HG02981 (cell line): Measurements from ENCODE around the gene CACNA2D4.
"Not testable (repeated sequence)": the region's sequence is repeated elsewhere in the genome, so short reads cannot be mapped to it uniquely, and the experiment has no call there.

Experiments used
- ATAC-seq: cut with Tn5 transposase; IDR thresholded peaks from one replicate; pipeline ENCODE4 v1.9.1; 2021; ENCODE audit warnings: mild to moderate bottlenecking, moderate library complexity; ENCODE audit not compliant: unreplicated experiment

Gene CACNA2D4, protein sequence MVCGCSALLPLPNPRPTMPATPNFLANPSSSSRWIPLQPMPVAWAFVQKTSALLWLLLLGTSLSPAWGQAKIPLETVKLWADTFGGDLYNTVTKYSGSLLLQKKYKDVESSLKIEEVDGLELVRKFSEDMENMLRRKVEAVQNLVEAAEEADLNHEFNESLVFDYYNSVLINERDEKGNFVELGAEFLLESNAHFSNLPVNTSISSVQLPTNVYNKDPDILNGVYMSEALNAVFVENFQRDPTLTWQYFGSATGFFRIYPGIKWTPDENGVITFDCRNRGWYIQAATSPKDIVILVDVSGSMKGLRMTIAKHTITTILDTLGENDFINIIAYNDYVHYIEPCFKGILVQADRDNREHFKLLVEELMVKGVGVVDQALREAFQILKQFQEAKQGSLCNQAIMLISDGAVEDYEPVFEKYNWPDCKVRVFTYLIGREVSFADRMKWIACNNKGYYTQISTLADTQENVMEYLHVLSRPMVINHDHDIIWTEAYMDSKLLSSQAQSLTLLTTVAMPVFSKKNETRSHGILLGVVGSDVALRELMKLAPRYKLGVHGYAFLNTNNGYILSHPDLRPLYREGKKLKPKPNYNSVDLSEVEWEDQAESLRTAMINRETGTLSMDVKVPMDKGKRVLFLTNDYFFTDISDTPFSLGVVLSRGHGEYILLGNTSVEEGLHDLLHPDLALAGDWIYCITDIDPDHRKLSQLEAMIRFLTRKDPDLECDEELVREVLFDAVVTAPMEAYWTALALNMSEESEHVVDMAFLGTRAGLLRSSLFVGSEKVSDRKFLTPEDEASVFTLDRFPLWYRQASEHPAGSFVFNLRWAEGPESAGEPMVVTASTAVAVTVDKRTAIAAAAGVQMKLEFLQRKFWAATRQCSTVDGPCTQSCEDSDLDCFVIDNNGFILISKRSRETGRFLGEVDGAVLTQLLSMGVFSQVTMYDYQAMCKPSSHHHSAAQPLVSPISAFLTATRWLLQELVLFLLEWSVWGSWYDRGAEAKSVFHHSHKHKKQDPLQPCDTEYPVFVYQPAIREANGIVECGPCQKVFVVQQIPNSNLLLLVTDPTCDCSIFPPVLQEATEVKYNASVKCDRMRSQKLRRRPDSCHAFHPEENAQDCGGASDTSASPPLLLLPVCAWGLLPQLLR

DNA sequence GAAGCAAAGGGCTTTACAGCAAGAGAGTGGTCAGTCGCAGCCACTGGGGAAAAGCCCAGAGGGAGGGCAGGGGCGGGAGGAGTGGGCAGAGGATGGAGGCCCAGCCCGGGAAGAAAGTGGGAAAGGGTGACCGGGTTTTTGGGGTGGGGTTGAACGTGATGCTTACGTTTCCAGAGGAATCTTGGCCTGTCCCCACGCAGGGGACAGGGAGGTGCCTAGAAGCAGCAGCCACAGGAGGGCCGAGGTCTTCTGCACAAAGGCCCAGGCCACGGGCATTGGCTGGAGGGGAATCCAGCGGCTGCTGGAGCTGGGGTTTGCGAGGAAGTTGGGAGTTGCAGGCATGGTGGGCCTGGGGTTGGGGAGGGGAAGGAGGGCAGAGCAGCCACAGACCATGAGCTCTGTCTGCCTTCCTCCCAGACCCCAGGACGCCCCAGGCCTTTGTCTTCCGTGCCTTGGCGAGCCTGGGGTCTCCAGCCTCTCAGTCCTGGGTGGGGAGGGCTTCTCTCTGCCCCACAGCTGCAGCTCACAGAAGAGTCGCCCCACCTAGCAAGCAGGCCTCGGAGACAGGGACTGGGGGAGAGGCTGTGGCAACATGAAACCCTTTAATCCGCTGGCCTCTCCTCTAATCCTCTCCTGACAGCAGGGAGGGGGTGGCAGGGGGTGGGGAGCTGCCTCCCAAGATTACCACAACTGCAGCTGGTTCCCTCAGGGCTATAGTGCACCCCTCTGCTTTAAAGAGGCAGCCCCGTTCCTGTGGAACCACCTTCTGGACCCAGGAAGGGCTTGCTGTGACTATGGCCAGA lies at the start of gene CACNA2D4:
Gene CACNA2D4 (minus strand): TSS at position 572 of the 803 bp plus-strand sequence. CDS start 179 bp downstream, at position 393.
- no peak for ATAC-seq

DNA sequence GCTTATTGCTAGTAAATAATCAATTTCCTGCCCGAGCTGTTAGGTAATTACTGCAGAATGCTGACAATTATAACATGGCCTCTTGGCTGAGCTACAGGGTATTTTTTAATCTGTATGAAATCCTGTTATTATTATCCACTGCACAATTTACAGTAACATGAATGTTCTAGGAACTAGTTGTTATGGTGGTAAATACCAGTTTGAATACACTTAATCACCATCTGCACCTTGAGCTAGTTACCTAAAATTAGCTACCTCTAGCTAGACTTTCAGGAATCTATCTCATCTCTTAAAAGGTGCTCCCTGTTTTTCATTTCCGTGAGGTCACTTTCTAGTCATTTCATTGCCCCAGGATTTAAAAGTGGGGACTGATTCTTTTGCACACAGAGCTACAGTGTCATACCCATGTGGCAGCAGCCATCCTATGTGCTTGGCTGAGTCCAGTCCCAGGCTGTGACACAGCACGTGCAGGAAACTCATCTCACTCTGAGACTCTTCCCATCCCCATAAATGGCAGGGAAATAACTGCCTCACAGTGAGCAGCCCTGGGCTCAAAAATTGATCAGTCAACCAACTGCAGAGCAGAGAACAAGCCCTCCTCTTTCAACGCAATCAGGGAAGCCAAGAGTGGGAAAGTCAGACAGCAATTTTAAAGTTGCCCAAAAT lies 48.2 kb upstream of the CACNA2D4 start:
- no peak for ATAC-seq

DNA sequence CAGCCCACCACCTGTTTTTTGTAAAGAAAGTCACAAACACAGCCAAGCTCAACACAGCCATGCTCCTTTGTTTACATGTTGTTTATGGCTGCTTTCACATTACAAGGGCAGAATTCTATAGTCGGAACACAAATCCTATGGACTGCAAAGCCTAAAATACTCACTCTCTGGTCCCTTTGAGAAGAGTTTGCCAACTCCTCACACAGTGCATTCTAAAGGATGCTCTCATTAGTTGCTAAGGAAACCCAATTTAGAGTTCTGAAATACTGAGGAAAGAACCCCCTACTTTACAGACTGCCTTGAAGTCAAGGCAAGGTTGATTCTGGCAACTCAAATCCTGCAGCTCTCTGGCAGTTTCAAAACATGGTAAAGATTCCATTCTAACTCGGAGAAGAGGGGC lies 47.5 kb upstream of the CACNA2D4 start:
- no peak for ATAC-seq

DNA sequence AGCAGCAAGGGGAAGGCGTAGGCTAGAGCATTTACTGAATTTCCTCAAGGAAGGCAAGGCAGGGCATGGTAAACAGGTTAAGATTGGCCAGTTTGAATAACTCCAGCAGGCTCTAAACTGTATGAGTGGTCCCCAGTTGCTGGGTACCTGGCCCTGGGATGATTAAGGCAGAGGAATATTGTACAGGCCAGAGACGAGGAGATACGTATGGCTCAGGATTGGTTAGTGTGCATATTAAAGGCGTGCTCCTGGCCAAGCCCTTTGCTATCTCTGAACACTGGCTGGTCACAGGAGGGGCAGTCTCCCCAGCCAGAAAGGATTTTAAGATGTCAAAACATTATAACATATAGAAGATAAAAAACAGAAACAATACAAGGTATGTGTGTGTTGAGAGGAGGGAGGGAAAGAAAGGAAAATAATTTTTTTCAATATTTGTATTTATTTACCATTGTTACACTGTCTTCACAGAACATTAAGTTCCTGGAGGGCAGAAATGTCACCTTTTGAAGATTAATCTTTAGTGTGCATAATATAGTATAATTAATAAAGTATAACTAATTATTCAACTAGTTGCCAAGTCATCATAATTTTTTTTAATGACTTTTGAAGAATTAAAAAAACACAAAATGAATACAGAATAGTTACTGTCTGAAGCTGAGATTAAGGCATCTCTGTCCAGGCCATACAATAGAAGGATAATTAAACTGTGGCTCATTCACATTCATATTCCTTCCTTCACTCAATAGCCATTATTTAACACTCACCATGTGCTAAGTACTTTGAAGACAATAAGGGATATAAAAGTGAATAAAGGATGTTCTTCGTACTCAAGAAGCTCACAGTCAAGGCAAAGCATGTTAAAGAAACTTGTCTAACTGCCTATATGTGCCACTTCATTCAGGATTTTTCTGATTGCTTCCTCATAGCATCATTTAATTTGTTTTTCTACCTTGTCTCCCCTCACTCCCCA lies 43.9 kb upstream of the CACNA2D4 start:
- ATAC-seq = no peak

DNA sequence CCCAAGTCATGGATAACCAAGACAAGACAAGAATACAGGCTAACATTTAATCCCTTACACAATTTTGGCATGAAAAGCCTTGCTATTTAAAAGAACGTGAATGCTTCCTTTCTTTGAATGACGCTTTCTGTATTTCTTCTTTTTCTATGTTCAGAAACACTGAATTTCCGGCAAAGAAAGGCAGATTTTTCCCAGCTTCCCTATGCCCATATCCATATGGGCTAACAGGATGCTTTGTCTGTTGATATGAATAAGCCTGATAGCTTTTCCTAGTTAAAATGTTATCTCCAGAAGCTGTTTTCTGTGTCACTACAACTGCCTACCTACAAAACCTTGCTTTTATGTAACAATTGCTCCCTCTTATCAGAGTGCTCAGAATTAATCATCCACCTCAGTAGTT lies 38.3 kb upstream of the CACNA2D4 start:
- ATAC-seq = no peak

DNA sequence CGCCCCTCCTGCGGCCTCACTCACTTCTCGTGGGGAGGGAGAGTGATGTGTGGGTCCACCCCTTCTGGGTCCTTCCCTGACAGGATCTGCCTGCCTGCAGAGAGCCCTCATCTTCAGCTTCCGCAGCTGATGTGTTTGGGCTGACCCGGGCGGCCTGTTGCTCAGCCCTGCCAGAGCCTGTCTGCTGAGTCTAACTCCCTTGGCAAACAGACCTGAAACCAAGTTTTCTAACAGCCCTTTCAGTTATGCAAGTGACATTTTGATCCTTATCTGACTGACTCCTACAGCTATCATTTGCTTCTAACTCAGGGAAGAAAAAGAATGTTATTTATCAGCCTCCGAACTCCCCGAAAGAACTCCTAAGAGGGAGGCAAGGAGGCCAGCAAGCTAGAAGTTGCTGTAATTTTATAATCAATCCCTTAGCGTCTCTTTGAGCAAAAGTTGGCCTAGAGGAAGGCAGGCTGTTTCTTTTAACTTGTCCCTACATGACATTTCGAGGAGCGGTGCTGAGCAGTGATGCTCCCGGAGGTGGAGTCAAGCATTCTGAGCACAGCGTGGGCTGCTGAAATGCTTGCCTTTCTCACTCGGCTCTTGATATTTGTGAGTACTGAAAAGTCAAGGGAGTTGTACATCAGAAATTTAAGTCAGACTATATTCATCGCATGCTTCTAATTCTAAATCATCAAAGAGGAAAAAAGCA lies 31.5 kb upstream of the CACNA2D4 start:
- ATAC-seq = no peak

DNA sequence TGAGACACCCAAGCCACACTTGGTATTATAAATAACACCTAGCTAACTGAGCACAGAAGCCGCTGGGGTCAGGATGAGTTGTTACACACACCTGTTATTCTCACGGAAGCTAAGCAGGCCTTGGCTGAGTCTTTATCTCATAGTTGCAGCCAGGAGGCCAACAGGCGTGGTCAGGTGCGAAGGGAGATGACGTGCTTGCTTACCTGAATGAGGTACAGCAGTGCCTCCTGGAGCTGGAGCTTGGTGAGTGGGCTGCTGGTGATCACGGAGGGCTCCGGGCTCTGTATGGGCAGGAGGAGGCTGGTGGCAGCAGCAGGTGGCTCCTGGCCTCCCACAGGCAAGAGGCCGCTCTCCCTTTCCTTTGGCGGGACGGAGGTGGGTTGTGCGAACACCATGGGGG lies 30.4 kb upstream of the CACNA2D4 start:
- ATAC-seq = no peak

DNA sequence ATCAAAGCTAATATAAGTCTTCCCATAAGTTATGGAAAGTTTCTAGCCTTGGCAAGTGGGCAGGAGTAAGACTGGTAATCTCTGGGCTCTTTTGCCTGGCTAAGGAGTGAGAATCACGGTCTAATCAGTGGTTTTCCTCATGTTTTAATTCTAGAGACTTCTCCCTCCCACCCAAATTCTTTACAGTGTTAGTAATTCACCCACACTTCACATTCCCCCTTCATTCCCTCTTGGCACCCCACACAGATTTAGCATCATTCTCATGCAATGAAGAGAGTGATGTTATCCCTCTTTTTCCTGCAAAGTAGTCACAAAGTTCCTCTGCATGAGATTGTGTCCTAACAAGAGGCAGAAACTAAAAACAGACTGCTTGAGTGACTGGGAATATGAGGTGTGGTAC lies 28.6 kb upstream of the CACNA2D4 start:
- no peak for ATAC-seq

DNA sequence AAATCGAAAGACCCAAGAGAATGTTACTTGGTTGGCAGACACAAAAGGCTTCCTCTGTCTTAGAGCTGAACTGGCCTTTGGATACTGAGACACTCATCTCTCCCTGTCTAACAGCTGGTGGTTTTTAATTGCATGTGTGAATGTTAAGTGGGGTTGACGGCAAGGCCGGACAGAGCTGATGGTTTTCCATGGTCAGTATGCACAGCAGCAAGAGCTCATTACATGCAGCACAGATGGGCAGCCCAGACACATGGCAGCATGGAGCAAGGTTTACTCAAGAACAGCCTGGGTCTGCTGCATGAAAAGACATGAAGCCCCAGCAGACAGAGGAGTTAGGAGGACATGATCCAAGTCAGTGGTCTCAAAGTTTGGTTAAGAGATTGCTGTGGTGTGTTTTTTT lies 27.8 kb upstream of the CACNA2D4 start:
- no peak for ATAC-seq

DNA sequence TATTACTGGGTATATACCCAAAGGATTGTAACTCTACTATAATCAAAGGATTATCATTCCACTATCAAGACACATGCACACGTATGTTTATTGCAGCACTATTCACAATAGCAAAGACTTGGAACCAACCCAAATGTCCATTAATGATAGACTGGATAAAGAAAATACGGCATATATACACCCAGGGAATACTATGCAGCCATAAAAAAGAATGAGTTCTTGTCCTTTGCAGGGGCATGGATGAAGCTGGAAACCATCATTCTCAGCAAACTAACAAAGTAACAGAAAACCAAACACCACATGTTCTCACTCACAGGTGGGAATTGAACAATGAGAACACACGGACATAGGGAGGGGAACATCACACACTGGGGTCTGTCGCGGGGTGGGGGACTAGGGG lies 27.1 kb upstream of the CACNA2D4 start:
- not testable (repeated sequence) for ATAC-seq

DNA sequence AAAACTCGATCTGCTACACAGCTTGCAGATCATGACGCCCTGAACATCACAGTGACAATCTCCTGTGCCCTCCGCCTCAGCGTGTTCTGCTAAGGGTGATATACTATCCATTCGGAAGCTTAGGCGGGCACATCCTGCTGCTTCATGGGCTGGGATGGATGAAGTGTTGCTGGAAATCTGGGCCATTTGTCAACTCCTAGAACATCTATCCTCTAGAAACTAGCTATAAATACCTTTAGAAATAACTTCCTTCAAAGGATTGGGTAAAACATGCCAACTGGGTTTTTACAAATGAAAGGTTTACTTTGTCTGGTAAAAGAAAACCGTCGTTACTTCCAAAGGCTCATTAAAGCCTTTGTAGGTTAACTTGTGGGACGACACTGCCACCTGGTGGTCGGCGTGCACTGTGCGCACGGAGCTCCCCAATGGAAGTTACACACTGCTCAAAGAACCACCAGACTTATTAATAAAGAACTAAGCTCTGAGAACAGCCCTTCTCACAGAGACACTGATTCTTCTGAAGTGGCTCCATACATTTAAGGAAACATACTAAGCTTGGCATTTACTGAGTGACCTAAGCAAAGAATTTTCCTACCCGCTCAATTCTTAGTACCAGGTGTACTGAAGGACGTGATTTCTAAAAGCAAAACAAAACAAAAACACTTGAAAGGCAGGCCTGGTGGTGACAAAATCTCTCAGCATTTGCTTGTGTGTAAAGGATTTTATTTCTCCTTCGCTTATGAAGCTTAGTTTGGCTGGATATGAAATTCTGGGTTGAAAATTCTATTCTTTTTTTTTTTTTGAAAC lies 21.6 kb upstream of the CACNA2D4 start:
- ATAC-seq = peak; percentile 71

DNA sequence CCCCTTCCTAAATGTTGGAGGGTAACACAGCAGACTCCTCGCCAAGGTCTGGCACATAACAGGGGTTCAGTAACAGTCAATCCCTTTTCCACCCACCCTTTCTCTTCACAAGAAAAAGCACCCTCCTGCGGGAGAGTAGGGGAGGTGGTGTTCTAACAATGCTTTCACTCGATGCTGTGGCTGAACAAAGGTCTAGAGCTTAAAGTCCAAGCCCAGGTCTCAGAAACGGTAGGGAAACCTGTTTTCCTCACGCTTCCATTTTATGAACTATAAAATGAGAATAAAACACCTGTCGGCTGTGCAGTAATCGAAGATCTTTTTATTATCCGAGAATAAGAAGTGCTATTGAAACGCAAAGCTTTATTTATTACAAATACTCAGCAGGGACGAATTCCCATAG lies 20.9 kb upstream of the CACNA2D4 start:
- ATAC-seq = no peak

DNA sequence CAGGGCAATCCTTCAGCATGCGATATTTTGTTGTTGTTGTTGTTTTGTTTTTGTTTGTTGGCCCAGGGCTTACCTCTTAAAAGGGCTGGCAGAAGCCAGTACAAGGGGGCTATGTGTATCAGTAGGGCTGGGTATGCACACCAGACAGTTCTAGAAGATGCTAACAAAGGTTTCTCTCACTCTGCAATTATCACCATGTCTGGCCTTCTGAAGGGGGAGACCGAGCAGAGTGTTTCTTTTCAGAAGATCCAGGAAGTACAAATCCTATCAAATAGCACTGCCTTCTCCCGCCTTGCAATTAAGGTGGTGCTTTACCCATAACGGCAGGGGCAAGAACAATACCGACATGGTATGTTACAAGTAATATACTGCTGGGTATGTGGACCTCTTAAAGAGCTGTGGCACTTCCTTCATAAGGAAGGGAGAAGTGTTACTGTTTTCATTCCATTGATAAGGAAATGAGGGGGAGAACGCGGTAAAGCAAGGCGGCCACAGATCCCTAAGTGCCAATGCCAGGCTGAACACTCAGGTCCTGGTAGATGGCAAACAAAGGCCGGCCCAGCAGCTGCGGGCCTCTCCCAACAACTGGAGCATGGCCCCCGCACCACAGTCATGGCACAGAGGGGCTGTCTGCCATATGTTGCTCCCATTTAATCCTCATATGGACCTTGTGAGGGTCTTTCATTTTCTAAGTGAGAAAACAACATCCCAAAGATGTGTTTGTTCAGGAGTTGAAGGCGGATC lies 19.2 kb upstream of the CACNA2D4 start:
- ATAC-seq = no peak

DNA sequence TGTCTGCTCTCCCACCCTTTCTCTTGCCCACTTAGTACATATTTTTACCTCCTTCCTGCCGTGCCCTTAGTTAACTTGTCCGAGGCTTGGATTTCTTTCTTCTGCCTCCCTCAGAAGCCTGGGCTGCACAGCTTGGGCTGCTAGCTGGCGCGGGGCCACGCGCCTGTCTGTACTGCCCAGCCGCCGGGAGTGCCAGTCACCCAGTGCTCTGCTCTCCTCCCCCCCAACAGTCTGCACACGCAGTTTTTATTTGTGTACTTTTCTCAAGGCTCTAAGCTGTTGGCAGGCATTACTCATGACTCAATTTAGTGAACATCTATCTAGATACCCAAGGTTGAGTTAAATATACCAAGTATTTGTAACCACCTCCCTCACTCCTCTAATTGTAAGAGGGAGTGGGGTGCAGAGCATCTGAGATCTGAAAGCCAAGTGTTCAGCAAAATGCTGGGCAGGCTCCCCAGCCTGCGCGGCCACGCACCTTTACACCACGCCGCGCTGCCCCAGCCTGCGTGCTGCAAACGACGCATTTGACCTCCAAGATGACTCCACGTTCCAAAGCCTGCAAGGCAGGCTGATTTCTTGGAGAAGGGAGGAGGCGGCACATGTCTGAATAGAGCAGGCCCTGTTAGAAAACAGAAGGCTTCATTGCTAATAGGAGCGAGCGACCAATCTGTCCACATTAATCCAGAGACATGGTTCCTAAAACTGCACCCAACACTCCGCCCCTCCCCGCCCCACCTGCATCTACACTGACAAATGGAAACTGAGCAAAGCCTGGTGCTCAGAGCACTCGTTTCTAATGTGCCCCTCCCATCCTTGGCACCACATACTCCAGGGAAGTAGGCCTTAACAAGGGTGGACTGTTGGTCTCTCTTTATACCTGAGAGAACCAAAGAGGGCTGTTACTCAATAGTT lies 18.2 kb upstream of the CACNA2D4 start:
- no peak for ATAC-seq

DNA sequence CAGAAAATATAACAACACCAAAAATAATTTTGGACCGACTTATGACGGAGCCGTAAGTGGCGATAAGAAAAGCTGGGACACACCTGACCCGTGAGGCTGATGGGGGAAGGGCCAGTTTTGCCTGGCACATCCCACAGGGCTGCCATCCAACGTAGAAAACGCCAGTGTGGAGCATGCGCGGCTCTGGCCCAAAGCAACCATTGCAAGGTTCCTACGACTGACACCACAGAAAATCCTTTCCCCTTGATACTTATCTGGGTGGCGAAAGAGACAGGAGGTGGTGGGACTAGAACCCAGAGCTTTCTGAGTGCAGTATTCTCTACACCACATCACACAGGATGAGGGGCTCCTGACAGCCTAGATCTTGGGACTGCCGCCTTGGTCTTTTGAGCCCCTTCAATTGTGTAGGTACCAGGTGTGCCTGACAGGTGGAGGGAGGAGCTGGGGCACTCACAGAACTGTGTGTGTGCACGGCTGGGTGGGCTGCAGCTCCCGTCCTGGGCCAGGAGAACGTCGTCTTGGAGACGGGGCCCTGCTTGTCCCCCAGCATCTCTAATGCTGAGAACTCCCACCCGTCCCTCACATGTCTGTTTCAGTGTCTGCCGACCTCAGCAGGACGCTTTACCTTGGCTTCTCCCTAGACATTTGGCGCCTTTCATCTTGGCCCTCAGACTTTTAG lies 17.4 kb upstream of the CACNA2D4 start:
- ATAC-seq = no peak
